HL-60 (cell line): ENCODE measurements around the gene IGFN1.

Source experiments
- DNase-seq, 2 experiments: peaks; one replicate each; pipeline ENCODE4 v3.0.0-alpha.2; 2010 to 2020; ENCODE audit warnings: low read depth in 1 of 2, low spot score in 1 of 2
- H3K27ac ChIP-seq: fragments of 250-450 bp; sonication (Bioruptor Pico); replicated peaks from 2 replicates; pipeline ENCODE4 v1.5.1; 2020; ENCODE audit warnings: mild to moderate bottlenecking, moderate library complexity
- H3K27me3 ChIP-seq: fragments of 250-450 bp; sonication (Bioruptor Pico); 2 replicates; pipeline ENCODE4 v1.5.1; 2021; ENCODE audit warnings: mild to moderate bottlenecking, moderate library complexity; ENCODE audit not compliant: insufficient read depth, poor library complexity, severe bottlenecking
- H3K4me3 ChIP-seq: replicated peaks from 2 replicates; pipeline ENCODE4 v1.5.1; 2011; ENCODE audit warnings: mild to moderate bottlenecking, control low read depth, low read length; ENCODE audit not compliant: insufficient read depth
- GABPA ChIP-seq: IDR thresholded peaks from 2 replicates; pipeline ENCODE4 v1.6.1; 2012; ENCODE audit warnings: low read depth
- POLR2AphosphoS5 ChIP-seq: IDR thresholded peaks from 2 replicates; pipeline ENCODE4 v1.6.1; 2012; ENCODE audit warnings: low read depth
- SPI1 ChIP-seq: IDR thresholded peaks from 2 replicates; pipeline ENCODE4 v1.6.1; 2012; ENCODE audit warnings: low read depth, mild to moderate bottlenecking, borderline replicate concordance
- TF ChIP-seq, protein P1 (sequence below): IDR thresholded peaks from one replicate; pipeline ENCODE4 v1.5.1; 2011; ENCODE audit warnings: low read length, control low read depth, inconsistent platforms; ENCODE audit not compliant: insufficient read depth
- TF ChIP-seq, protein P2 (sequence below): IDR thresholded peaks from 2 replicates; pipeline ENCODE4 v1.6.1; 2012; ENCODE audit warnings: low read depth; ENCODE audit not compliant: insufficient replicate concordance

Gene IGFN1

DNA sequence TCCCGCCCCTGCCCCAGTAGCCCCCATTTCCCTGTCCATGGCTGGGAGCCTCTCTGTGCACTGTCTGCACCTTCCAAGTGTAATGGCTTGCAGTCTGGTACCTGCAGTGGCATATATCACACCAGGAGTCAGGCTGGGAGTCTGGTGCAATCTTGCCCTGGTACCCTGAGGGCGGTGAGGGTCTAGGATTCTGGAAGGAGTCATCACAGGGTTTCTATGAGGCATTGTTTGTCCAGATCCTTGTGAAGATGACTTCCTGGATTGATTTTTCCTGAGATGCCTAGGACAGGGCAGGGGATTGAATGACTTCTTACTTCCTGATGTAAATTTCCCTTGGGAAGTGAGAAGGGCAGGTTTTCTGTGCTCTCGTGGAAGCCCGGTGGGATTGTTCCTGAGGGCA, 86.8 kb downstream of the IGFN1 start:
- H3K27ac ChIP-seq: no peak overlapping the region

More for the DNA sequence above, 86.8 kb downstream of the IGFN1 start:
- H3K4me3 ChIP-seq: no peak overlapping the region
- H3K27me3 ChIP-seq: peaks cover 13% of the 10 kb centered on the region
- DNase-seq: no peak
- TF ChIP-seq SPI1 (no peak), GABPA (no peak), POLR2AphosphoS5 (no peak)
- TF ChIP-seq, protein P1, sequence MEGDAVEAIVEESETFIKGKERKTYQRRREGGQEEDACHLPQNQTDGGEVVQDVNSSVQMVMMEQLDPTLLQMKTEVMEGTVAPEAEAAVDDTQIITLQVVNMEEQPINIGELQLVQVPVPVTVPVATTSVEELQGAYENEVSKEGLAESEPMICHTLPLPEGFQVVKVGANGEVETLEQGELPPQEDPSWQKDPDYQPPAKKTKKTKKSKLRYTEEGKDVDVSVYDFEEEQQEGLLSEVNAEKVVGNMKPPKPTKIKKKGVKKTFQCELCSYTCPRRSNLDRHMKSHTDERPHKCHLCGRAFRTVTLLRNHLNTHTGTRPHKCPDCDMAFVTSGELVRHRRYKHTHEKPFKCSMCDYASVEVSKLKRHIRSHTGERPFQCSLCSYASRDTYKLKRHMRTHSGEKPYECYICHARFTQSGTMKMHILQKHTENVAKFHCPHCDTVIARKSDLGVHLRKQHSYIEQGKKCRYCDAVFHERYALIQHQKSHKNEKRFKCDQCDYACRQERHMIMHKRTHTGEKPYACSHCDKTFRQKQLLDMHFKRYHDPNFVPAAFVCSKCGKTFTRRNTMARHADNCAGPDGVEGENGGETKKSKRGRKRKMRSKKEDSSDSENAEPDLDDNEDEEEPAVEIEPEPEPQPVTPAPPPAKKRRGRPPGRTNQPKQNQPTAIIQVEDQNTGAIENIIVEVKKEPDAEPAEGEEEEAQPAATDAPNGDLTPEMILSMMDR: no peak
- TF ChIP-seq, protein P2, sequence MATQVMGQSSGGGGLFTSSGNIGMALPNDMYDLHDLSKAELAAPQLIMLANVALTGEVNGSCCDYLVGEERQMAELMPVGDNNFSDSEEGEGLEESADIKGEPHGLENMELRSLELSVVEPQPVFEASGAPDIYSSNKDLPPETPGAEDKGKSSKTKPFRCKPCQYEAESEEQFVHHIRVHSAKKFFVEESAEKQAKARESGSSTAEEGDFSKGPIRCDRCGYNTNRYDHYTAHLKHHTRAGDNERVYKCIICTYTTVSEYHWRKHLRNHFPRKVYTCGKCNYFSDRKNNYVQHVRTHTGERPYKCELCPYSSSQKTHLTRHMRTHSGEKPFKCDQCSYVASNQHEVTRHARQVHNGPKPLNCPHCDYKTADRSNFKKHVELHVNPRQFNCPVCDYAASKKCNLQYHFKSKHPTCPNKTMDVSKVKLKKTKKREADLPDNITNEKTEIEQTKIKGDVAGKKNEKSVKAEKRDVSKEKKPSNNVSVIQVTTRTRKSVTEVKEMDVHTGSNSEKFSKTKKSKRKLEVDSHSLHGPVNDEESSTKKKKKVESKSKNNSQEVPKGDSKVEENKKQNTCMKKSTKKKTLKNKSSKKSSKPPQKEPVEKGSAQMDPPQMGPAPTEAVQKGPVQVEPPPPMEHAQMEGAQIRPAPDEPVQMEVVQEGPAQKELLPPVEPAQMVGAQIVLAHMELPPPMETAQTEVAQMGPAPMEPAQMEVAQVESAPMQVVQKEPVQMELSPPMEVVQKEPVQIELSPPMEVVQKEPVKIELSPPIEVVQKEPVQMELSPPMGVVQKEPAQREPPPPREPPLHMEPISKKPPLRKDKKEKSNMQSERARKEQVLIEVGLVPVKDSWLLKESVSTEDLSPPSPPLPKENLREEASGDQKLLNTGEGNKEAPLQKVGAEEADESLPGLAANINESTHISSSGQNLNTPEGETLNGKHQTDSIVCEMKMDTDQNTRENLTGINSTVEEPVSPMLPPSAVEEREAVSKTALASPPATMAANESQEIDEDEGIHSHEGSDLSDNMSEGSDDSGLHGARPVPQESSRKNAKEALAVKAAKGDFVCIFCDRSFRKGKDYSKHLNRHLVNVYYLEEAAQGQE: no peak
